Breast epithelium (tissue), 4 donors: ENCODE measurements around the gene REPIN1. TPM values are rescaled to one million over a fixed set of nuclear protein-coding genes. Genes with fewer than 3 reads are reported as not detected.

Experiments used
- DNase-seq, 2 donors: peaks; one replicate each; pipeline ENCODE4 v3.0.0-alpha.2; 2019; ENCODE audit warnings: low spot score in 2 of 2
- H3K27ac ChIP-seq, 2 donors: fragments of 200-600 bp; sonication (generic) in 1 of 2; one replicate each; pipeline ENCODE4 v1.5.1; 2016 to 2019; ENCODE audit warnings: mild to moderate bottlenecking in 1 of 2
- H3K27me3 ChIP-seq, 2 donors: fragments of 200-600 bp; sonication (generic) in 1 of 2; one replicate each; pipeline versions ENCODE4 v1.5.1 to v1.6.0; 2017 to 2019; ENCODE audit warnings: control low read depth in 1 of 2, mild to moderate bottlenecking in 1 of 2
- H3K36me3 ChIP-seq: fragments of 200-600 bp; one replicate; pipeline ENCODE4 v1.5.1; 2019
- H3K4me1 ChIP-seq, 2 donors: fragments of 200-600 bp; sonication (generic); one replicate each; pipeline ENCODE4 v1.5.1; 2016 to 2019; ENCODE audit warnings: control low read depth in 1 of 2
- H3K4me3 ChIP-seq, 3 donors: fragments of 200-600 bp; sonication (generic); 1 replicate in 2 of 3; 2 replicates in 1 of 3; pipeline ENCODE4 v1.5.1; 2016 to 2019; ENCODE audit warnings: mild to moderate bottlenecking in 3 of 3, moderate library complexity in 2 of 3
- H3K9me3 ChIP-seq, 2 donors: fragments of 200-600 bp; sonication (generic) in 1 of 2; one replicate each; pipeline ENCODE4 v1.5.1; 2016 to 2019; ENCODE audit warnings: control low read depth in 1 of 2
- POLR2A ChIP-seq: fragments of 450-650 bp; IDR thresholded peaks from one replicate; pipeline ENCODE4 v1.6.1; 2016; ENCODE audit warnings: antibody characterized with exemption, mild to moderate bottlenecking, moderate library complexity
- POLR2AphosphoS5 ChIP-seq, 3 donors: sonication (generic); formaldehyde crosslinking; IDR thresholded peaks; one replicate each; pipeline ENCODE4 v1.6.1; 2017; ENCODE audit warnings: antibody characterized with exemption in 3 of 3
- intact Hi-C: fragments of 100-400 bp; cut with DNase I; formaldehyde crosslinking; loops from one replicate; pipeline ENCODE4 v1.15.1; 2023; ENCODE audit warnings: low total_unique reads
- total RNA-seq, 3 donors: library from RNA; depleted of rRNA; stranded (reverse); fragments of >200 nt; gene quantifications; one replicate each; pipeline ENCODE4 v1.1.0, GENCODE V29; 2016
- TF ChIP-seq, protein P1 (sequence below), 3 donors: fragments of 450-650 bp; IDR thresholded peaks; one replicate each; pipeline ENCODE4 v1.5.1; 2016 to 2017; ENCODE audit warnings: antibody characterized with exemption in 3 of 3, mild to moderate bottlenecking in 3 of 3, moderate library complexity in 3 of 3

REPIN1 gene
- total RNA-seq, 3 donors from 2014 or later = 43.7 to 70.8 (median 68.2) TPM

DNA sequence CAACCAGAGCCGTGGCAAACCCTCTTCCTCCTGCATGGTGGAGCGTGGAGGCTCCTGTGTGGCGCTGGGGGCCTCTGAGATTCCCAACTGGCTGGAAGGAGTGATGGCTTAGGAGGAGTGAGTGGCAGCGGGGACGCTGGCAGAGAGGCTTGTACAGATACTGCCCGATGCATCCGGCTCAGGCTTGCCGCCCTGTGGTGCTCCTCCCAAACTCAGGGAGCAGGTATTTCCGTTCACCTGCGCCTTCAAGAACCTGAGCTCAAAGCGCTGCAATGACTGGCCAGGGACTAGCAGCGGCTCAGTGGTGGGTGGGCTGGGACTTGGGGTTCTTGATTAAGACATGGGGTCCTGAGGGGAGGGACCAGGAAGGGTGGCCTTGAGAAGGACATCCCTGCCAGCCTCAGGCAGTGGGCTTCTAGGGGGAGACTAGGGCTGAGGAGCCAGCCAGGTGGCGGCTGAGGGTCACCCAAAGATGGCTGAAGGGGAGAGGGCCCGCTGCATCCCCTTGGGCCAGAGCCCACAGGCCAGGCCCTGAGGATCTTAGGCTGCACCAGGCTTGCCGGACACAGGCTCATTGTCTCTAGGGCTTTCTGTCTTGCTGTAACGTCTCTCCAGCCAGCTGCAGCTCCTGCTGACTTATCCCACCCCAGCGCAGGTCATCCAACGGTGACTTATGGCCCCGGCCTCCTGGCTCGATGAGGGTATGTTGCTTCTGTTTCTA, 13.7 kb downstream of the REPIN1 start:
- H3K4me1 ChIP-seq = peaks cover 0 to 11% of the 10 kb centered on the region in 2 donors
- peak overlapping the region in 2 of 3 donors; percentile 32 to 34 for H3K4me3 ChIP-seq
- DNase-seq = peak in 1 of 2 donors; percentile 45
- H3K9me3 ChIP-seq = no peaks in the 10 kb centered on the region
- no peaks in the 10 kb centered on the region for H3K27me3 ChIP-seq
- H3K27ac ChIP-seq = peak overlapping the region; percentile 53 to 58
- intact Hi-C loops = no loop called here
- TF ChIP-seq, protein P1, sequence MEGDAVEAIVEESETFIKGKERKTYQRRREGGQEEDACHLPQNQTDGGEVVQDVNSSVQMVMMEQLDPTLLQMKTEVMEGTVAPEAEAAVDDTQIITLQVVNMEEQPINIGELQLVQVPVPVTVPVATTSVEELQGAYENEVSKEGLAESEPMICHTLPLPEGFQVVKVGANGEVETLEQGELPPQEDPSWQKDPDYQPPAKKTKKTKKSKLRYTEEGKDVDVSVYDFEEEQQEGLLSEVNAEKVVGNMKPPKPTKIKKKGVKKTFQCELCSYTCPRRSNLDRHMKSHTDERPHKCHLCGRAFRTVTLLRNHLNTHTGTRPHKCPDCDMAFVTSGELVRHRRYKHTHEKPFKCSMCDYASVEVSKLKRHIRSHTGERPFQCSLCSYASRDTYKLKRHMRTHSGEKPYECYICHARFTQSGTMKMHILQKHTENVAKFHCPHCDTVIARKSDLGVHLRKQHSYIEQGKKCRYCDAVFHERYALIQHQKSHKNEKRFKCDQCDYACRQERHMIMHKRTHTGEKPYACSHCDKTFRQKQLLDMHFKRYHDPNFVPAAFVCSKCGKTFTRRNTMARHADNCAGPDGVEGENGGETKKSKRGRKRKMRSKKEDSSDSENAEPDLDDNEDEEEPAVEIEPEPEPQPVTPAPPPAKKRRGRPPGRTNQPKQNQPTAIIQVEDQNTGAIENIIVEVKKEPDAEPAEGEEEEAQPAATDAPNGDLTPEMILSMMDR (IDR thresholded peaks at IDR 0.05) = no peak
- TF ChIP-seq POLR2AphosphoS5 (IDR thresholded peaks at IDR 0.05) (no peak), POLR2A (no peak)
- no peaks in the 10 kb centered on the region for H3K36me3 ChIP-seq

DNA sequence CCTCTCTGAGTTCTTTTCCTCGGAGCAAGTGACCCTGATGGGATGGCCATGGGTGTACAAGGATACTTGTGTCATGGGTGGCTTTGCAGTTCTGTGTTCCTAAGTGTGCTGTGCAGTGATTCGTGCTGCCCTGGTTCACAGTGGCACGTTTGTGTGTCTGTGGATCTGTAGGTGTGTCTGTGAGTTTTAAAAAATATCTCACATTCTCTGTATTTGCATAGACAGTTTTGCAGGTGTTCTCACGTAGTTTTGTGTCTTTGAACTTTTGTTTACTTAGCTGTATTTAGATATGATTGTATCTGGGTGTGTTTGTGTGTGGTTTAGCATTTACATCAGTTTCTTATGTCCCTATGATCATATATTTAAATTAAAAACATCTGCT, 14.2 kb downstream of the REPIN1 start:
- no peaks in the 10 kb centered on the region for H3K36me3 ChIP-seq
- TF ChIP-seq POLR2AphosphoS5 (IDR thresholded peaks at IDR 0.05) (no peak), POLR2A (no peak)
- TF ChIP-seq, protein P1 (IDR thresholded peaks at IDR 0.05) = no peak
- H3K4me3 ChIP-seq = peak overlapping the region in 1 of 3 donors; percentile 34
- no peaks in the 10 kb centered on the region for H3K27me3 ChIP-seq
- DNase-seq = no peak
- peaks cover 0 to 11% of the 10 kb centered on the region in 2 donors for H3K4me1 ChIP-seq
- intact Hi-C loops = no loop called here
- no peaks in the 10 kb centered on the region for H3K9me3 ChIP-seq
- peak overlapping the region; percentile 53 to 72 for H3K27ac ChIP-seq

DNA sequence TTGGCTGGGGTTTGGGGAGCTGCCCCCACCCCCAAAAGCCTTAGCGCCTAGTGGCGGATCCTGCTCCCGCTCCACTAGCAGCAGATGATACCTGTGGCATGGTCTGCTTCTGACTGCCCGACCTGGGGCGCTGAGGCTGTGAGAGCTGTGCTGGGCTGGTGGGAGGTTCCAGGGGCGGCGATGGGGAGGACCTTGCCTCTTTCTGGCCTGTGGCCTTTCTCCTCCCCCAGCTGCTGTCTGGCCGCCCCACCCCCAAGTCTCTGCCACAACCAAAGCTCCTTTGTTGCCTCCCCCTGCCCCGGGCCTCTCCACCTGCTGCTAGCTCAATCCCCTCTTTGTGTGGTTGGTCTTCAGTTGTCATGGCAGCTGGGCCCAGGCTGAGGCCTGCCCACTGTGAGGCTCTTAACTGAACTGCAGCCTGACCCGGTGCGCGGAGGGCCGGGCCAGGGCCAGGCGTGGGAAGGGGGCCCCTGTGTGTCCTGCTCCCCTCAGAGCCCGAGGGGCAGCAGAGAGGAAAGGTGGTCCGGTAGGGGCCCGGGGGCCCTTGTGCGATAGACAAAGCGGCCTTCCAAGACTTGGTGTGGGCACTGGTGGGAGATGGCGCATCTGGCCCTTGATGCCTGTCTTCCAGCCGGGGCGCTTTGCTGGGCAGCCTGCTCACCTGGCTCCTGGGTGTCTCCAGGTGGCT, 15.2 kb downstream of the REPIN1 start:
- intact Hi-C loops = no loop called here
- H3K4me1 ChIP-seq = peaks cover 0 to 11% of the 10 kb centered on the region in 2 donors
- H3K36me3 ChIP-seq = no peaks in the 10 kb centered on the region
- no peaks in the 10 kb centered on the region for H3K27me3 ChIP-seq
- peak in 1 of 2 donors; percentile 91 for DNase-seq
- H3K4me3 ChIP-seq = peak overlapping the region in 2 of 3 donors; percentile 20 to 27
- H3K9me3 ChIP-seq = no peaks in the 10 kb centered on the region
- peak overlapping the region; percentile 72 to 85 for H3K27ac ChIP-seq
- TF ChIP-seq POLR2A = no peak
- TF ChIP-seq, protein P1 (IDR thresholded peaks at IDR 0.05) = no peak
- TF ChIP-seq POLR2AphosphoS5 (IDR thresholded peaks at IDR 0.05) = no peak

DNA sequence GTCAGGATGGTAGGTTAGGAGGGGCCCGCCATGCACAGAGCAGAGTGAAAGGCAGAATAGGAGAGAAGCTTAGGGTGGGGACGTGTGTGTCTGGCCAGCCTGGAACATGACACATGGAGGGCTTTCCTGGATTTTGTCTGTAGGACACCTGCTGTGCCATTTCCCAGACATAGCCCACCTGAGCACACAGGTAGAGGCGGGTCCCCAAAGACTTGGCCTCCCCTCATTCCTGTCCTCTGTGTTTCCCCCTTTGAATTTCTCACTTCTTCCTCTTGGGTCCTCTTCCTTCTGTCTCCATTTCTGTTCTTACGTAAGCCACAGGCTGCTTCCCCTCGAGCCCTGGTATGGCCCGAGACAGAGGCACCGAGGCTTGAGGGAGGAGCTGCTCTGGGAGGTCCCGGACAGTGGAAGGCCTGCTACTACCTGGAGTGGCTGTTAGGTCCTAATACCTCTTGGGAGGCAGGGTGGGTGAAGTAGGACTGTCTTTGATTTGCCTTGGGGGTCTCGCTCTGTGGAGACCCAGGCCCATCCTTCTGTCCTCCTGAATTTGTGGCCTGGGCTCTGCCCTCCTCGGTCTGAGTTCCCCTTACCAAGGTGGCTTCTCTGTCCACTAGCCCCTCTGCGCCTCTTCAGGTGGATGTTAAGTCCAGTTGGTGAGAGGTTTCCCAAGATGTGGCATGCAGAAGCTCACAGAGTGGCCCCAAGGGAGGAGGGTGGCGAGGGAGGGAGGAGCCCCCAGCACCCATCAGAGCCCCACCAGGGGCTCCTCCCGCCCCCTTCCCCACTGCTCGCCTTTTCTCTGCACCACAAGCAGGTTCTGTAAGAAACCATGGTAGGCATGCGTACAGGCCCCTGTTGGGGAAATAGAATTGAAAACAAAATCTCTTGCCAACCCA, 16.0 kb downstream of the REPIN1 start:
- Histone ChIP-seq H3K4me1 (peaks cover 0 to 11% of the 10 kb centered on the region in 2 donors), H3K27ac (peak overlapping the region; percentile 72 to 85), H3K27me3 (no peaks in the 10 kb centered on the region), H3K9me3 (no peaks in the 10 kb centered on the region), H3K36me3 (no peaks in the 10 kb centered on the region), H3K4me3 (peak overlapping the region in 2 of 3 donors; percentile 20 to 27)
- DNase-seq = no peak
- no peak for TF ChIP-seq POLR2A
- no peak for TF ChIP-seq POLR2AphosphoS5 (IDR thresholded peaks at IDR 0.05)
- TF ChIP-seq, protein P1 (IDR thresholded peaks at IDR 0.05) = no peak
- intact Hi-C loops = no loop called here
